A673 (cell line): ENCODE measurements around the gene SSC4D.

Experiments used
- CTCF ChIP-seq: fragments of 300-800, 200-600 bp; sonication (generic); conservative IDR thresholded peaks from 2 replicates; pipeline ENCODE4 v1.5.1; 2017; ENCODE audit warnings: low read depth, mild to moderate bottlenecking, antibody characterized with exemption, low read length, moderate library complexity, mixed read lengths
- EZH2 ChIP-seq: fragments of 200-600 bp; sonication (generic); IDR thresholded peaks from 2 replicates; pipeline ENCODE4 v1.6.1; 2017; ENCODE audit warnings: borderline replicate concordance, low read depth, mild to moderate bottlenecking, mixed read lengths, antibody characterized with exemption, low read length; ENCODE audit not compliant: poor library complexity, severe bottlenecking

GRCh38 chr7:76396864-76397263 lies 12.6 kb downstream of the SSC4D start:
- TF ChIP-seq CTCF (no peak), EZH2 (no peak)
